NCI-H128 (cell line): ENCODE data around the gene RAPH1.

Experiments
- DNase-seq: peaks from one replicate; lab custom pipeline; 2025; ENCODE audit not compliant: unreplicated experiment; lab: John Stamatoyannopoulos, UW

Gene RAPH1, protein sequence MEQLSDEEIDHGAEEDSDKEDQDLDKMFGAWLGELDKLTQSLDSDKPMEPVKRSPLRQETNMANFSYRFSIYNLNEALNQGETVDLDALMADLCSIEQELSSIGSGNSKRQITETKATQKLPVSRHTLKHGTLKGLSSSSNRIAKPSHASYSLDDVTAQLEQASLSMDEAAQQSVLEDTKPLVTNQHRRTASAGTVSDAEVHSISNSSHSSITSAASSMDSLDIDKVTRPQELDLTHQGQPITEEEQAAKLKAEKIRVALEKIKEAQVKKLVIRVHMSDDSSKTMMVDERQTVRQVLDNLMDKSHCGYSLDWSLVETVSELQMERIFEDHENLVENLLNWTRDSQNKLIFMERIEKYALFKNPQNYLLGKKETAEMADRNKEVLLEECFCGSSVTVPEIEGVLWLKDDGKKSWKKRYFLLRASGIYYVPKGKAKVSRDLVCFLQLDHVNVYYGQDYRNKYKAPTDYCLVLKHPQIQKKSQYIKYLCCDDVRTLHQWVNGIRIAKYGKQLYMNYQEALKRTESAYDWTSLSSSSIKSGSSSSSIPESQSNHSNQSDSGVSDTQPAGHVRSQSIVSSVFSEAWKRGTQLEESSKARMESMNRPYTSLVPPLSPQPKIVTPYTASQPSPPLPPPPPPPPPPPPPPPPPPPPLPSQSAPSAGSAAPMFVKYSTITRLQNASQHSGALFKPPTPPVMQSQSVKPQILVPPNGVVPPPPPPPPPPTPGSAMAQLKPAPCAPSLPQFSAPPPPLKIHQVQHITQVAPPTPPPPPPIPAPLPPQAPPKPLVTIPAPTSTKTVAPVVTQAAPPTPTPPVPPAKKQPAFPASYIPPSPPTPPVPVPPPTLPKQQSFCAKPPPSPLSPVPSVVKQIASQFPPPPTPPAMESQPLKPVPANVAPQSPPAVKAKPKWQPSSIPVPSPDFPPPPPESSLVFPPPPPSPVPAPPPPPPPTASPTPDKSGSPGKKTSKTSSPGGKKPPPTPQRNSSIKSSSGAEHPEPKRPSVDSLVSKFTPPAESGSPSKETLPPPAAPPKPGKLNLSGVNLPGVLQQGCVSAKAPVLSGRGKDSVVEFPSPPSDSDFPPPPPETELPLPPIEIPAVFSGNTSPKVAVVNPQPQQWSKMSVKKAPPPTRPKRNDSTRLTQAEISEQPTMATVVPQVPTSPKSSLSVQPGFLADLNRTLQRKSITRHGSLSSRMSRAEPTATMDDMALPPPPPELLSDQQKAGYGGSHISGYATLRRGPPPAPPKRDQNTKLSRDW

DNA sequence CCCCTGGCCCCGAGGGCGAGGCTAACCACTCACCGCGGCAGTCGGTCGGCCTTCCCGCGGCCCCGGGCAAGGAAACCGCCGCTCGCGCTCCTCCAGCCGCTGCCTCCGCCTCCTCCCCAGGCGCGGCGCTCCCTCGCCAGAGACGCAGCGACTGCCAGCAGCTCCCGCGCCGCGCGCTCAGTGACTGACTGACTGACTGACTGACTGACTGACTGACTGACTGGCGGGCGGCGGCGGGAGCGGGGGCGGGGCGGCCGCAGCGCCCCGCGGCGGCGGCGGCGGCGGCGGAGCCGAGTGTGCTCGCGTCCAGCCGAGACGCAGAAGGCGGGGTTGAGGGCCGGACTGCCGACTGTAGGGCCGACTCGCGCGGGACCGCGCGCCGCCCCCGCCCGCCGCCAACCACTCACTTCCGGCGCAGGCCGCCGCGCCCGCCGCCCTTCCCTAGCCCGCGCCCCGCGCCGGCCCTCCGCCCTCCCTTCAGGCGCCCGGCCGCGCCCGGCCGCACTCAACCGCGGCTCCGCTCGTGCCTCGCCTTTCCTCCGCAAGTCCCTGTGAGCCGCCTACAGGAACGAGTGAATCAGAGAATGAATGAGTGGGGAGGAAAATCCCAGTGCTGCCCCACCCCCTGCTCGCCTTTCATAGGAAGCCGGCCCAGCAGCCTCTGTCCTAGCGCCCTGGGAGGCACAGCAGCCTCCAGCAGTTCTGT is at the start of gene RAPH1:
Gene RAPH1 (minus strand): TSS at position 224 of the 706 bp plus-strand sequence. CDS start 39,948 bp downstream, outside the sequence.
- peak; percentile 10 for DNase-seq

- DNase-seq = no peak
Observed at GRCh38 chr2:203584784-203585183, 49.7 kb upstream of the RAPH1 start.

DNA sequence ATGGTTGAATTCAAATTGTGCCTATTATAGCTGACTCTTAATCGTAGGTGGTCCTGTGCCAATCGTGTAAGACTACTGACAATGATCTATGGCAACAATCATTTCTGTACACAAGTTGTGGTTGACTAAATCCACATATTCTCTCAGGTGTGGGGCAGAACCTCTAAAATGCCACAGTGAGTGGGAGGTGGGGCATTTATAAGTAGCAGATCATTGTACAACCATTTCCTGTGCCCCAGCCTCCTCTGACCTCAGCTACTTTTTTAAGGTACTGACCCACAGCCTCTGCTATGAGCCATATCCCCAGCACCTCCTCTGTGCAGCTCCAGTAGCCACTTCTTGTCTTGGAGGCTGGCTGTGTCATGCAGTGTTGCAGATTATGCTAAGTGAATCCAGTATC is 48.6 kb upstream of the RAPH1 start:
- no peak for DNase-seq

GRCh38 chr2:203583084-203583695 is 48.1 kb upstream of the RAPH1 start:
- DNase-seq = no peak

- no peak for DNase-seq
Observed at GRCh38 chr2:203582468-203582867, 47.4 kb upstream of the RAPH1 start.

DNA sequence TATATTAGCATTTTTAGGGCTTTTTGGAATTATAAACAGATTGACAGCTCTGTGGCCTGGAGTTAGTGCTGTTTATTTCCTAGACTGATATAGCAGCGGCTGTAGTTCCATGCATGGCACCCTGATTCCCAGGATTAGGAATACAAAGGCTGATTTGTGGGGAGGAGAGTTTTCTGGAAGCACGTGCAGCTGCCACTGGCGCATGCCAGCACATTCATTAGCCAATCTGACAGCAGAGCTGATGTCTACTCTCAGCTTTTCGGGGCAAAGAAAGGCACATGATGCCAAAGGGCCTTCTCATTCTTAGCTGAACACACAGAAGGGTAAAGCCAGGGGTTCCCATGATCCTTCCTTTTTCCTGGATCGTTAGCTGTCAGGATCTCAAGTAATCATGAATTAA is 45.7 kb upstream of the RAPH1 start:
- DNase-seq = no peak

GRCh38 chr2:203579730-203580129 is 44.6 kb upstream of the RAPH1 start:
- DNase-seq = no peak

DNA sequence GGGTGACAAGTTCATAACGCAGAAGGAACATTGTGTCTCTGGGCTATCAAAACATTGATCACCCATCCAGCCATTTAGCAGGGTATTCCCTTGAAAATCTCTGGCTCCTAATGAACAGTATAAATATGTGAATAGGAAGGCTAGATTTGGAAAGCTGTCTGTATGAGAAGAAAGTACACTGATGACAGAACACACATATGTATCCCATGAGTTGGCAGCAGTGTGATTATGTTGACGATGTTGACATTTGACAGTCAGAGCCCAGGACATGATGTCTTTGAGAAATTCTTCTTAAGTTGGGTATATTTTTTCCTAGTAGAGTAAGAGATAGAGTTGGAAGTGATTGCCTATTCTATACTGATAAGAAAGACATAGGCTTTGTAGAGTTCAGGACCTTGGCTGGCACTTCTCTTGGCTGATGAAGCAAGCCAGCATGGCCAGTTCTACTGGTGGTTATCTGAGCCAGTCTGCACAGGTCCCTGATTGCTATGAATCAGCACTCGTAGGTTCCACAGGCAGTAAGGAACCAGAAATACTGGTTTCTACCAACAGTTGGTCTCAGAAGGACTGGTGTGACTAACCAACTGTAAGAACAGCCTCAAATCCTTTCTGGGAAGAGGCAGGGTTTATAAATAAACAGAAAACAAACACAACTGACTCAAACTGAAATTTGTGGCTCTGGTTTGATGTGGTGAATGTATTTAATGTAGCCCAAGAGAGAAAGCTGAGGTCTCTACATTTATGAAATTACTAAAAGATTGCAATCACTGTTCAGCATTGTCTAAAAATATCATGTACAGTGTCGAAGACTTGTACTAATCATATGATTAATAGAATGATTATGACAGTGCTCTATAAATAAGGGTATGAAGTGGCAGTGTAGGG is 43.9 kb upstream of the RAPH1 start:
- no peak for DNase-seq

DNA sequence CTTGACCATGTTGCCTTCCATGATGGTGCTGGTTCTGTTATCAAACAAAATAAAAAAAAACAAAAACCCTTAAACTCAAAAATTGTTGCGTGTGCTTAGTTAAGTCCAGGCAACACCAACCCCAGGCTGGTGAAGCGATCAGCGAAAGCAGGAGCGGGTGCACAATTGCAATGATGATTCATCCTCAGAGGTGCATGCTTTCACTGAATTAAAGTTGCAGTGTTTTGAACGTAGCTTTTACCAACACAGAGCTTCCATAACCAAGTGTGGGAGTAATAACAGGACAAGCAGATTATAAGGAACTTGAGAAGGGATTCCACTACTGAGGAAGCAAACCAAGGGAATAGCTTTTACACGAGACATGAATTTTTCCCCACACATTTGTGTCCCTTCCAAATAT is 39.7 kb upstream of the RAPH1 start:
- DNase-seq = no peak

DNA sequence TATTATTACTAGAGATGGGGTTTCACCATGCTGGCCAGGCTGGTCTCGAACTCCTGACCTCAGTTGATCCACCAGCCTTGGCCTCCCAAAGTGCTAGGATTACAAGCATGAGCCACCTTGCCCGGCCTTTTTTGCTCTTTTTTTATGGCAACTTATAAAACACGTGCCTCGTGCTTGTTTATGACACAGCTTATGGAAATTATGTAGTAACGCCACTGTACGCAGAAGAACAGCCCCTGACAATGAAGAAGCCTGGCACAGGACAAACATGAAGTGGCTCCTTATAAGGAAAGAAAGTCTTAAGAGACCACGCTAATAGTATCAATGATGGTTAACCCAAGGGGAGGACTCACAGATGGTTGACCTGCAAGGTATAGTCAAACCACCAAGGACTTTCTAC is 37.2 kb upstream of the RAPH1 start:
- DNase-seq = no peak

DNA sequence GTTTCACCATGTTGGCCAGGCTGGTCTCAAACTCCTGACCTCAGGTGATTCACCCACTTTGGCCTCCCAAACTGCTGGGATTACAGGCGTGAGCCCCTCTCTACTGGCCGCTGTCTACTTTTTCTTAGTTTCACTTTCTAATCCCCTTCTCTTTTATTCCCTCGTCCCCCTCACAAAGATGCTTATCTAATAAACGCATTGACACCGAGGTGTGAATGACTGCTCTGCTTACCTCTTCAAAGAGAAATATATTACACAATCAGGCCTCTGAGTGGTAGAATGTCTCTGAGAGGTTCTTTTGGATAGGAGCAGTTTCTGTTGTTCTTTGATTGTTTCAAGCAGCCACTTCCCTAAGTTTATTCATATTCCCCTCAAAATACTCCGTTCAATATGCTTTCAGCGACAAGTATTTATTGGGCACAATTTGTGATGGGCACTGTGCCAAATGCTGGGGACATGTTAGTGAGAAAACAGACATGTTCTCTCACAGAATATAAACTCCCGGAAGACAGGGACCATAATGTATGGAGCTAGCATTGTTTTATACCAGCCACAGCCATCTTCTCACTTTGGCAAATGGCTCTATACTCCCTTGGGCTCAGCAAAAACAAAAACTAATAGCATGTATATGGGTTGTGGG is 34.7 kb upstream of the RAPH1 start:
- no peak for DNase-seq

DNA sequence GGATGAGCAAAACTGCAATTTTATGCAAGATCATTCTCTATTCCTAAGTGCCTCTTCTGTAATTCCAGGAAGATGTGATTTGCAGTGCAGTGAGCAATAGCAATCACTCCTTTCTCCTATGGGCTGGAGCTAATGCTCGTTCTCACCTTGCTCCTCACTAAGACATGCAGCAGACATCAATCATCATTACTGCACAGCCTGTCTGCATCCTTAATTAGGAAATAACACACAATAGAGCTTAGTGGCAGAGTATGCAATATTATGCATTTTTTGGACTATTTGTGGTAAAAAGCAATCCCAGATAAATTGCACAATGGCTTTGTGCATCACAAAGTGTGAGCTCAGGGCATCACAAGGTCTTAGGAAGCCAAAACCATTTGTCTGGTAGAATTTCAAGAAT is 32.6 kb upstream of the RAPH1 start:
- no peak for DNase-seq

DNA sequence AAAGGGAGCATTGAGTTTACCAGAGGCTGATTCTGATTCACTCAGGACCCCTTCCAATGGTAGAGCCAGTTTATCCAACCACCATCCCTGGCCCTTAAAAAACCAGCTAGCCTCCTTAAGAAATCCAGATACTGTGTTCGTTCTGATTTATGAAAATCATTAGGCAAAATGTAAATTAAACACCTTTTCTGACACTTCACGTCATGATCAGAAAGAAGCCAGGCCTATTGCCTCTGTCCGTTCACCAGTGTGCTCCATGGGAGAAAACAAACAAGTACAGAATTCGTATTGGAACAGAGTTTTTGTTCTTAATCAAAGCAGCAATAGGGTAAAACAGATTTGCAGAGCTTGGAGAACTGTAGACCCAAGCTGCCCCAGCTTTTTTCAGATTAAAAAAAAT is 31.1 kb upstream of the RAPH1 start:
- DNase-seq = no peak

DNA sequence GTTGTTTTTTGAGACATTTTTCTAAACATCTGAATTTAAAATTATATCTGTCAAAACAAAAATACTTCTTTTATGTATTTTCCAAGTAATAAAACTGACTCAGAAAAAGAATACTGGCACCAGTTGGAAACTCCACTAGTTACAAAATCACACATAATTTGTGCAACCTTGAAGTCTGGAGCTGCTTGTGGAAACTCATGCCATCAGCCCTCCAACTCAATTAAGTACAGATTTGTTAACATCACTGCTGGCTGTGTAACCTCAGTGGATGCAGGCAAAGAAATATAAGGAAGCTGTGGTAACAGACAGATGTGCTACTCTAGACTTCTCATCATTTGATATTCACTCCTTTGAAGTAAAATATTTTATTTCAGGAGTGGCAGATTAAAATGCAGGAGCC is 30.0 kb upstream of the RAPH1 start:
- DNase-seq = no peak

DNA sequence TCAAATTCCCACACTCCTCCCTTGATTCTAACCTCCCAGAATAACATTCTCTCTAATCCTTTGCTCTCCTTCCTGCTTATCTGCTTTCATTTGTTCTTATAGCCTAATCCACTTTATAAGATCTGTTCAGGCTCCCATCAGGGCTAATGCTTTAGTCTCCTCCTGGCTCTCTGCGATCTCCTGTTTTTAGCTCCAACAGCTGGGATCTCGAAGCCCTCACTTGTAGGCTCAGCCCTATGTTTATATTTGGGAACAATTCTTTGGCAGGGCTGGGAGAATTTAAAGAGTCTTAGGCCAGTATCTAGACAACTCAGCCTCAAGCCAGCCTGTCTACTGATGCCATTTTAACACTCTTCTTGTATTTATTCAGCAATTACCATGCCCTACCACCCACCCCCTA is 27.2 kb upstream of the RAPH1 start:
- no peak for DNase-seq

GRCh38 chr2:203559641-203560040 is 24.5 kb upstream of the RAPH1 start:
- DNase-seq = no peak

DNA sequence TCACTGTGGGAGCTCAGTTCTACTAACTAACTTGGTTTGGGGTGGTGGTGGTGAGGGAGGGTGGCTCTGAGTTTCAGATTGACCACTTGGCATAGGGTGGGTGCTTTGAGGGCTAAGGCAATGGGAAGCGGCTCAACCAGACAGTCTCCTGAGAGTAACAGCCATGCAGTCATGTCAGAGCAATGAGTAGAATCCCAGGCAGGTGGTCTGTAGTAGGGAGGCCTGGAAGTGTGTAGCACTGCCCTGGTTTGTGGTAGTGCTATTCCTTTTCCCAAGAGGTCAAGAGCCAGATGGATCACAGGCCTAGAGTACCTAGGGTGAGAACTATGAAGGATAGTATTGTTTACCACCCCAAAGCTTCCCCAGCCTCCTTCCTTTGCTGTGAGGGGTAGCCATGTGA is 18.7 kb upstream of the RAPH1 start:
- no peak for DNase-seq

DNA sequence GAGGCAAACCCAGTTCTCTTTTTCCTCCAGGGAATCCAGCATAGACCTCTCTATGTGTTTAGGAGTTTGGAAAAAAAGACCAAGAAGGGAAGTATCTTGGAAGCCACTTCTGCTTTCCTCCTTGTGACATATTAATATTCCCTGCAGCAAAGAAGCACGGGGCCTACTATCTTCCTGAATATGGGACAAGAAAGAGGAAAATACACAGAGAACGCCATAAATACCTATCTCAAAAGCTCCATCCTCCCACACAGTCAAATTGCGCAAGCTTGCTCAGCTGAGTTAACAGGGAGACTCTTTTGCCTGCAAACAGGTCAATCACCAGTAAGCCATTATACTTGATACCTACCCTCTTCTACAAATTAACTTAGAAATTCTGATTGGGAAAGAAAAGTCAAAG is 16.7 kb upstream of the RAPH1 start:
- DNase-seq = no peak

DNA sequence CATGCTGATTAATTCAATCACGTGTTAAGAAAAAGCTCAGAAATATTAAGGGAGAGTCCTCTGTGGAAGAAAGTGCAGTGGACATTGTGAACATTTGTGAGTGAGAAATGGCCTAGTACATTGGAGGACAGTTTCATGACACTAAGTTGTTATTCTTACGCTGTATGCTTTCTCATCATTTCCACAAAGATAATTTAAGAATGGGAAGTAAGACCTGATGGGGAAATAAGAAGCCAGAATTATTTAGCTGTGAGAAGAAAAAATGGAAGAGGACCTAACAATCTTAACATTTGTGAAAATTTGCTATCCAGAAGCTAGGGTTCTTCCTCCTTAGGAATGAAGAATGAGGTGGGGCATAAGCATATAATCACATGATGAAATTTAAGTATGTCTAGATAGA is 15.2 kb upstream of the RAPH1 start:
- DNase-seq = no peak
